Omental fat pad (tissue), 4 donors: ENCODE data around the gene RINT1. TPM values are rescaled to one million over a fixed set of nuclear protein-coding genes. Genes with fewer than 3 reads are reported as not detected.
A peak's percentile ranks its signal among the peaks of the same experiment; 100 is the strongest.
"Not testable (repeated sequence)": the region's sequence is repeated elsewhere in the genome, so short reads cannot be mapped to it uniquely, and the experiment has no call there.

ENCODE experiments used
- ATAC-seq: fragments of 150-250 bp; one replicate; pipeline ENCODE4 v1.9.1; 2016; ENCODE audit warnings: mild to moderate bottlenecking, moderate library complexity; ENCODE audit not compliant: low FRiP score
- DNase-seq: peaks from one replicate; pipeline ENCODE4 v3.0.0-alpha.2; 2019; ENCODE audit warnings: low spot score
- CTCF ChIP-seq, 3 donors: fragments of 450-650 bp; IDR thresholded peaks; one replicate each; pipeline ENCODE4 v1.5.1; 2016 to 2017; ENCODE audit warnings: antibody characterized with exemption in 3 of 3, mild to moderate bottlenecking in 3 of 3, moderate library complexity in 2 of 3
- total RNA-seq, 4 donors: library from RNA; depleted of rRNA; stranded (reverse); fragments of >200 nt; gene quantifications; one replicate each; pipeline ENCODE4 v1.1.0, GENCODE V29; 2016

The RINT1 gene
- total RNA-seq, 4 donors from 2014 or later = 12.7 to 25.7 (median 14.8) TPM

GRCh38 chr7:105521717-105522463, 10.1 kb upstream of the RINT1 start, which contains the start of gene PUS7:
Gene PUS7 (minus strand): TSS chr7:105522271. CDS start chr7:105508512, 13,759 bp downstream.
- peak; percentile 96 for ATAC-seq
- no peak for TF ChIP-seq CTCF (IDR thresholded peaks at IDR 0.05)
- DNase-seq = peak; percentile 47

DNA sequence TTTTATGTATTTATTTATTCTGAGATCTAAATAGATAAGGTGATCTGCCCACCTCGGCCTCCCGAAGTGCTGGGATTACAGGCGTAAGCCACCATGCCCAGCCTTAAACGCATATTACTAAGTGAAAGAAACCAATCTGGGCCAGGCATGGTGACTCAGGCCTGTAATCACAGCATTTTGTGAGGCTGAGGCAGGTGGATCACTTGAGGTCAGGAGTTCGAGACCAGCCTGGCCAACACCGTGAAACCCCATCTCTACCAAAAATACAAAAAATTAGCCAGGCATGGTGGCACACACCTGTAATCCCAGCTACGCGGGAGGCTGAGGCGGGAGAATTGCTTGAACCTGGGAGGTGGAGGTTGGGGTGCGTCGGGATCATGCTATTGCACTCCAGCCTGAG, 7.6 kb upstream of the RINT1 start:
- not testable (repeated sequence) for ATAC-seq, DNase-seq

GRCh38 chr7:105524840-105525239, 7.2 kb upstream of the RINT1 start:
- TF ChIP-seq CTCF (IDR thresholded peaks at IDR 0.05) = no peak
- DNase-seq = no peak
- ATAC-seq = no peak

DNA sequence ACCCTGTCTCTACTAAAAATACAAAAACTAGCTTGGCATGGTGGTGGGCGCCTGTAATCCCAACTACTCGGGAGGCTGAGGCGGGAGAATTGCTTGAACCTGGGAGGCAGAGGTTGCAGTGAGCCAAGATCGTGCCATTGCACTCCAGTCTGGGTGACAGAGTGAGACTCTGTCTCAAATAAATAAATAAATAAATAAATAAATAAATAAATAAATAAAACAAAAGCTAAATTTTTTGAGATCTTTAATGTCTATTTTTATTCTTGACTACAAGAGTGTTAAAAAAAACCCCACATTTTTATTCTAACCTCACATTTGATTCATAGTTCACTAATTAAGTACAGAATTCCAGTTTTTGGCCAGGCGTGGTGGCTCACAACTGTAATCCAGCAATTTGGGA, 4.3 kb upstream of the RINT1 start:
- DNase-seq, ATAC-seq: not testable (repeated sequence)

- no peak for DNase-seq
- ATAC-seq = no peak
- TF ChIP-seq CTCF (IDR thresholded peaks at IDR 0.05) = no peak
These were observed 1.9 kb upstream of the RINT1 start for GRCh38 chr7:105530126-105530525.

DNA sequence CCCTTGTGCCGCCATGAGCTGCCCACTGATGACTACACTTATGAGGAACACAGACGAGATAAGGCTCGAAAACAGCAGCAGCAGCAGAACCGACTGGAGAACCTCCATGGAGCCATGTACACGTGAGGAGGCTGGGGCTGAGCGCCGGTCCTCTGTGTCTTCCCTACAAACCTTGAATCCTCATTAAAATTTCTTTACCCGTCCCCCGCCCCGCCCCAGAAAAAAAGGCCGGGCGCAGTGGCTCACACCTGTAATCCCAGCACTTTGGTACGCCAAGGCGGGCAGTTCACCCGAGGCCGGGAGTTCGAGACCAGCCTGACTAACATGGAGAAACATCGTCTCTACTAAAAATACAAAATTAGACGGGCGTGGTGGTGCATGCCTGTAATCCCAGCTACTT, 1.5 kb upstream of the RINT1 start:
- no peak for DNase-seq
- TF ChIP-seq CTCF (IDR thresholded peaks at IDR 0.05) = no peak
- ATAC-seq = no peak

GRCh38 chr7:105532709-105533460, 884 bp downstream of the RINT1 start:
- no peak for ATAC-seq
- TF ChIP-seq CTCF (IDR thresholded peaks at IDR 0.05) = no peak

GRCh38 chr7:105538339-105538738, 6.3 kb downstream of the RINT1 start:
- no peak for DNase-seq
- ATAC-seq = no peak
- no peak for TF ChIP-seq CTCF (IDR thresholded peaks at IDR 0.05)

More at GRCh38 chr7:105532709-105533460, 884 bp downstream of the RINT1 start:
- DNase-seq = no peak
